Measurements from ENCODE around the gene NDEL1. TPM values are rescaled to one million over a fixed set of nuclear protein-coding genes. Genes with fewer than 3 reads are reported as not detected.

NDEL1 gene
- total RNA-seq, 2 experiments from 2014 or later = 58.8 to 59.0 TPM

- H3K9me3 Mint-ChIP-seq (ENCODE audit: low read depth) = no peaks in the 10 kb centered on the region
- peak; percentile 22 for DNase-seq
- CTCF ChIA-PET = no interaction called here
- H3K27me3 Mint-ChIP-seq = no peaks in the 10 kb centered on the region
- H3K4me3 Mint-ChIP-seq = no peak overlapping the region
- H3K36me3 Mint-ChIP-seq = peaks cover 51% of the 10 kb centered on the region
- no peaks in the 10 kb centered on the region for H3K4me1 Mint-ChIP-seq
- ATAC-seq = no peak
- H3K27ac Mint-ChIP-seq = no peak overlapping the region
Observed at GRCh38 chr17:8477715-8478441, 42.2 kb downstream of the NDEL1 start.

GRCh38 chr17:8479431-8479947, 43.8 kb downstream of the NDEL1 start:
- ATAC-seq = no peak
- Mint-ChIP-seq H3K27ac (no peak overlapping the region), H3K36me3 (peaks cover 52% of the 10 kb centered on the region), H3K27me3 (no peaks in the 10 kb centered on the region), H3K4me1 (no peaks in the 10 kb centered on the region), H3K4me3 (no peak overlapping the region), H3K9me3 (ENCODE audit: low read depth) (peaks cover 1% of the 10 kb centered on the region)
- CTCF ChIA-PET = no interaction called here
- no peak for DNase-seq

- CTCF ChIA-PET = no interaction called here
- DNase-seq (no peak), ATAC-seq (no peak)
- Mint-ChIP-seq H3K27ac (no peak overlapping the region), H3K36me3 (peaks cover 53% of the 10 kb centered on the region), H3K4me3 (no peak overlapping the region), H3K4me1 (no peaks in the 10 kb centered on the region), H3K27me3 (no peaks in the 10 kb centered on the region), H3K9me3 (ENCODE audit: low read depth) (peaks cover 6% of the 10 kb centered on the region)
Observed at GRCh38 chr17:8480011-8480976, 44.6 kb downstream of the NDEL1 start.

GRCh38 chr17:8481089-8481488, 45.4 kb downstream of the NDEL1 start:
- H3K9me3 Mint-ChIP-seq (ENCODE audit: low read depth) = peaks cover 6% of the 10 kb centered on the region
- peaks cover 46% of the 10 kb centered on the region for H3K36me3 Mint-ChIP-seq
- ATAC-seq = no peak
- no peaks in the 10 kb centered on the region for H3K27me3 Mint-ChIP-seq
- H3K4me1 Mint-ChIP-seq = no peaks in the 10 kb centered on the region
- CTCF ChIA-PET = no interaction called here
- H3K4me3 Mint-ChIP-seq = no peak overlapping the region
- no peak overlapping the region for H3K27ac Mint-ChIP-seq
- no peak for DNase-seq

GRCh38 chr17:8481703-8482102, 46.0 kb downstream of the NDEL1 start:
- Mint-ChIP-seq H3K27ac (no peak overlapping the region), H3K9me3 (ENCODE audit: low read depth) (peaks cover 6% of the 10 kb centered on the region), H3K4me3 (no peak overlapping the region), H3K4me1 (no peaks in the 10 kb centered on the region), H3K27me3 (no peaks in the 10 kb centered on the region), H3K36me3 (peaks cover 46% of the 10 kb centered on the region)
- CTCF ChIA-PET = no interaction called here
- DNase-seq = no peak
- ATAC-seq = no peak

GRCh38 chr17:8482546-8482945, 46.9 kb downstream of the NDEL1 start:
- no peak for DNase-seq
- Mint-ChIP-seq H3K27me3 (no peaks in the 10 kb centered on the region), H3K27ac (no peak overlapping the region), H3K9me3 (ENCODE audit: low read depth) (peaks cover 6% of the 10 kb centered on the region), H3K36me3 (peaks cover 46% of the 10 kb centered on the region), H3K4me3 (no peak overlapping the region), H3K4me1 (no peaks in the 10 kb centered on the region)
- CTCF ChIA-PET = no interaction called here
- no peak for ATAC-seq

GRCh38 chr17:8484465-8484864, 48.8 kb downstream of the NDEL1 start:
- Mint-ChIP-seq H3K9me3 (ENCODE audit: low read depth) (peaks cover 6% of the 10 kb centered on the region), H3K36me3 (peaks cover 39% of the 10 kb centered on the region), H3K4me3 (no peak overlapping the region), H3K27me3 (no peaks in the 10 kb centered on the region), H3K27ac (no peak overlapping the region), H3K4me1 (no peaks in the 10 kb centered on the region)
- ATAC-seq (no peak), DNase-seq (no peak)
- CTCF ChIA-PET = no interaction called here

GRCh38 chr17:8485491-8485890, 49.8 kb downstream of the NDEL1 start:
- CTCF ChIA-PET = interaction anchor here (1.0 to 1.7 kb wide), 2 partner anchors 76 to 102 kb away, joined by 3 to 4 read pairs; no protein-coding TSS in a partner anchor
- H3K4me3 Mint-ChIP-seq = no peak overlapping the region
- ATAC-seq = no peak
- DNase-seq = no peak
- H3K9me3 Mint-ChIP-seq (ENCODE audit: low read depth) = peaks cover 6% of the 10 kb centered on the region
- no peaks in the 10 kb centered on the region for H3K4me1 Mint-ChIP-seq
- H3K27ac Mint-ChIP-seq = no peak overlapping the region
- peaks cover 33% of the 10 kb centered on the region for H3K36me3 Mint-ChIP-seq
- no peaks in the 10 kb centered on the region for H3K27me3 Mint-ChIP-seq

- H3K4me3 Mint-ChIP-seq = no peak overlapping the region
- no peaks in the 10 kb centered on the region for H3K4me1 Mint-ChIP-seq
- no peaks in the 10 kb centered on the region for H3K27me3 Mint-ChIP-seq
- H3K9me3 Mint-ChIP-seq (ENCODE audit: low read depth) = peaks cover 6% of the 10 kb centered on the region
- no peak overlapping the region for H3K27ac Mint-ChIP-seq
- H3K36me3 Mint-ChIP-seq = peaks cover 20% of the 10 kb centered on the region
- ATAC-seq (no peak), DNase-seq (no peak)
- CTCF ChIA-PET = interaction anchor here (0.8 kb wide), 1 partner anchor 11 kb away, joined by 4 read pairs; no protein-coding TSS in a partner anchor
Observed at GRCh38 chr17:8487130-8487645, 51.5 kb downstream of the NDEL1 start.

GRCh38 chr17:8487743-8488142, 52.1 kb downstream of the NDEL1 start:
- Mint-ChIP-seq H3K9me3 (ENCODE audit: low read depth) (peaks cover 6% of the 10 kb centered on the region), H3K27me3 (no peaks in the 10 kb centered on the region), H3K4me3 (no peak overlapping the region), H3K36me3 (peaks cover 17% of the 10 kb centered on the region), H3K4me1 (no peaks in the 10 kb centered on the region), H3K27ac (no peak overlapping the region)
- ATAC-seq (no peak), DNase-seq (no peak)
- CTCF ChIA-PET = interaction anchor here (0.8 kb wide), 1 partner anchor 10 kb away, joined by 4 read pairs; no protein-coding TSS in a partner anchor

- DNase-seq (no peak), ATAC-seq (no peak)
- Mint-ChIP-seq H3K27ac (no peak overlapping the region), H3K36me3 (peaks cover 10% of the 10 kb centered on the region), H3K27me3 (no peaks in the 10 kb centered on the region), H3K4me3 (no peak overlapping the region), H3K9me3 (ENCODE audit: low read depth) (peaks cover 6% of the 10 kb centered on the region), H3K4me1 (no peaks in the 10 kb centered on the region)
- CTCF ChIA-PET = no interaction called here
Observed at GRCh38 chr17:8488491-8488890, 52.8 kb downstream of the NDEL1 start.

- H3K27me3 Mint-ChIP-seq = no peaks in the 10 kb centered on the region
- no peaks in the 10 kb centered on the region for H3K4me1 Mint-ChIP-seq
- H3K36me3 Mint-ChIP-seq = peaks cover 7% of the 10 kb centered on the region
- no peak for DNase-seq
- CTCF ChIA-PET = no interaction called here
- H3K4me3 Mint-ChIP-seq = no peak overlapping the region
- peaks cover 6% of the 10 kb centered on the region for H3K9me3 Mint-ChIP-seq (ENCODE audit: low read depth)
- H3K27ac Mint-ChIP-seq = no peak overlapping the region
- ATAC-seq = no peak
Observed at GRCh38 chr17:8488901-8489300, 53.2 kb downstream of the NDEL1 start.

GRCh38 chr17:8489841-8490240, 54.2 kb downstream of the NDEL1 start:
- CTCF ChIA-PET = no interaction called here
- no peak overlapping the region for H3K27ac Mint-ChIP-seq

More at GRCh38 chr17:8489841-8490240, 54.2 kb downstream of the NDEL1 start:
- Mint-ChIP-seq H3K4me3 (no peak overlapping the region), H3K9me3 (ENCODE audit: low read depth) (peaks cover 1% of the 10 kb centered on the region), H3K36me3 (peaks cover 2% of the 10 kb centered on the region), H3K27me3 (no peaks in the 10 kb centered on the region), H3K4me1 (no peaks in the 10 kb centered on the region)
- no peak for DNase-seq
- no peak for ATAC-seq

Measured in activated CD8-positive, alpha-beta memory T cell treated with anti-CD3 and anti-CD28 coated beads, Interleukin-2, amount 10 ng/mL, durations not matched to agents 7 days and 5 days (primary cell).